GM20000 (cell line): ENCODE measurements around the gene GABRD.

ENCODE experiments used
- DNase-seq: peaks from one replicate; pipeline ENCODE4 v3.0.0; 2012; ENCODE audit warnings: low spot score
- CTCF ChIP-seq: IDR thresholded peaks from 2 replicates; pipeline ENCODE4 v1.5.1; 2012; ENCODE audit warnings: mild to moderate bottlenecking, control low read depth; ENCODE audit errors: extremely low read depth, missing control alignments

The GABRD gene

DNA sequence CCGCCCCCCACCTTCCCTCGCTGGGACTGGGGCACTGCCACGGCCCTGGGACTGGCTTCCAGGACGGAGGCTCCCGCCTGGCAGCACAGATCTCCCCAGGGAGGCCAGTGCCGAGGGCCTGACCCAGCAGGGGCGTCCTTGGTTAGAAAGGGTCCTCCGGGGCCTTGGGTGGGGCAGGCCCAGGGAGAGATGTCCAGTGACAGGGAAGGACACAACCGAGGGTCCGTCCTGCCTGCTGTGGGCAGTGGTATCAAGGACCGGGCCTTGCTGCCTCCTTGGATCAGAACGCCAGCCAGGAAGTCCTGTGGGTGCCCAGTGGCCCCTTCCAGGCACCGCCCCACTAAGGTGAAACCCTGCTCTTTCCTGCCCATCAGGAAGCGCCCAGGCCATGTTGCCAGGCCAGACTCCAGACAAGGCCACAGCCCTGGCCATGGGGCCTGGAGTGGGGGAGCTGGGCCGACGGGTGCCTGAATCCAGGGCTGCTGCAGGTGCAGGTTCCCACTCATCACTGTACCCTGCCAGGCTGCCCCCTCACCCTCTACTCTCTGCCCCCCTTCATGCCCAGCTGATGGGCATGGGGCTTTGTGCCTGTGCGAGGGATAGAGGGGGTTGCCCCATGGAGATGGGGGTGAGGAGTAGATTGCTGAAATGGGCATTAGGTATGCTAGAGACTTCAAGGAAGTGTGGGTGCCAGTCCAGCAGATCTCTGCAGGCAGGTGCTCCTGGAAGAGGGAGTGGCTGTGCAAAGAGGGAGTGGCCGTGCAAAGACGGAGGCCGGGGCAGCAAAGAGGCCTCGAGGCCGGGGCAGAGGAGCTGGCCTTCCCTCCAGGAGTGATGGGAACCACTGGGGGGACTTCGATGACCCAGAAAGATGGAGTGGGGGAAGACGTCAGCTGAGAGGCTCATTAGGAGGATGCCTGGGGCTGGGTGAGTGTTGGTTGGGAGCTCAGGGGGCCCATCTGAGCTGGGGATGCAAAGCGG is 28.9 kb downstream of the GABRD start:
- TF ChIP-seq CTCF: no peak
- no peak for DNase-seq

GRCh38 chr1:2049225-2049717 is 30.1 kb downstream of the GABRD start:
- no peak for DNase-seq
- TF ChIP-seq CTCF: no peak

DNA sequence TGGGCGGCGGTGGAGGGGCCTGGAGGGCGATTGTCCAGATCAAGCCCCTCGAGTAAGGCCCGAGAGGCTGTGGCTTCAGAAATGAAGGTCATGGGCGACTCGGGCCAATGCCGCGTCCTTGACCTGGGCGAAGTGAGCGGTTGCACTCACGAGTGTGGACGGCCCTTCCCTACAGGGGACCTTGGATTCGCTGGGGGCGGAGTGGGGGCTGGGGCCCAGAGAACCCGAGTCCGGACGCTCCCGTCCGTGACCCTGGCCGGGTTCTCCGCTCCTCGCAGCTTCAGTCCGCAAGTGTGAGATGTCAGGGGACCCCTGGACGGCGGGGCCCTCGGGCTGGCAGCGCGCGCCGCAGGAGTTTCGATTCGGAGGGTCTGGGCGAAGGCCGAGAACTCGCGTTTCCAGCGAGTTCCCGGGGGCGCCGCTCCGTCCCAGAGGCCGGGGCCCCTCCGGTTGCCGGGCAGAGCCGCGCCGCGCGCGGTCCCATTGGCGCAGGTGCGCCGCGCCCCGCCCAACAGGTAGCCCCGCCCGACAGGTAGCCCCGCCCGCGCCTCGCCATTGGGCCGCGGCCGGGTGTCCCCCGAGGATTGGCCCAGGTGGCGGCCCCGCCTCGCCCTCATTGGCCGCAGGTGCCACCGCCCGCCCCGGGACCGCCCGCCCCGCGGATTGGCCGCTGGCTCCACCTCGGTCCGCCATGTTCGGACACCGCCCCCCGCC is 30.7 kb downstream of the GABRD start, which contains the start of gene PRKCZ:
TSS of gene PRKCZ (plus strand) at position 694 of the 714 bp plus-strand sequence. CDS start 220 bp downstream, outside the sequence.
- TF ChIP-seq CTCF: no peak
- peak; percentile 89 for DNase-seq

DNA sequence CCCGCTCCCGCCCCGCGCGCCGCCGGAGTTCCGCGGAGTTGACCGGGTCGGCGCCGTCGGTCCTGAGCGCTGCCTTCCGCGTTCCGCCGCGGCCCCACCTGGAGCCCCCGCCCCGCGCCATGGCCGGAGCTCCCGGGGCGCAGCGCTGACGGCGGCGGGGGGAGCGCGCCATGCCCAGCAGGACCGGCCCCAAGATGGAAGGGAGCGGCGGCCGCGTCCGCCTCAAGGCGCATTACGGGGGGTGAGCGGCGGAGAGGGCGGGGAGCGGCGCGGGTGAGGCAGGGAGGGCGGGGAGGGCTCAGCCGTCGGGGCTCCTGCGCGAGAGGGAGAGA is 31.3 kb downstream of the GABRD start:
- TF ChIP-seq CTCF: no peak
- DNase-seq: no peak

- TF ChIP-seq CTCF: no peak
- no peak for DNase-seq
Measured at GRCh38 chr1:2050793-2051682, 31.9 kb downstream of the GABRD start.

GRCh38 chr1:2052054-2052679 is 33.0 kb downstream of the GABRD start:
- TF ChIP-seq CTCF: no peak
- DNase-seq: no peak
